ENCODE results near the gene PA2G4. TPM values are rescaled to one million over a fixed set of nuclear protein-coding genes. Genes with fewer than 3 reads are reported as not detected.

Gene PA2G4
- polyA plus RNA-seq, 3 donors = 75.9 to 138 (median 83.2) TPM

DNA sequence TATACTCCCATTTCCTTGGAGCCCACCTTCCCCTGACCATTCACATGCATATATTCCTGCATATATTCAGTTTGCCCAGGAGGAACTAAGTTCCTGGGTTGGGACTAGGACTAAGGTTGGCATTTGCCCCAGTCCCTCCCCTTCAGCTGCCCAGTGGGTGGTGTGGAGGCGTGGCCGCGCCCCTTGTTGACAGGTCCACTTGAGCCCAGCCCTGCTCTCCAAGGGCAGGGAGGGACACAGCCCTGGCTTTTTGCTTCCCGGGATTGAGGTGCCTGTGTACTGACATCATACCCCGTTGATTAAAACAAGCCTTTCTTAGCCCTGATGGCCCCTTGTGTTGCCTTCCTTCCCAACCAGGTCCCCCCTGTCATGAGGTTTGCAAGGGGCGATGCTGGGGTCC lies 17.1 kb upstream of the PA2G4 start:
- no peak overlapping the region for H3K27ac ChIP-seq (ENCODE audit: low read depth, low read length)
- 44 to 80% (median 75%) methylated on average over 6 of the region's 6 CpGs for WGBS, 3 donors

GRCh38 chr12:56097738-56098137 lies 6.6 kb upstream of the PA2G4 start:
- 89 to 92% (median 90%) methylated on average over 6 of the region's 6 CpGs for WGBS, 3 donors
- no peak overlapping the region for H3K27ac ChIP-seq (ENCODE audit: low read depth, low read length)

DNA sequence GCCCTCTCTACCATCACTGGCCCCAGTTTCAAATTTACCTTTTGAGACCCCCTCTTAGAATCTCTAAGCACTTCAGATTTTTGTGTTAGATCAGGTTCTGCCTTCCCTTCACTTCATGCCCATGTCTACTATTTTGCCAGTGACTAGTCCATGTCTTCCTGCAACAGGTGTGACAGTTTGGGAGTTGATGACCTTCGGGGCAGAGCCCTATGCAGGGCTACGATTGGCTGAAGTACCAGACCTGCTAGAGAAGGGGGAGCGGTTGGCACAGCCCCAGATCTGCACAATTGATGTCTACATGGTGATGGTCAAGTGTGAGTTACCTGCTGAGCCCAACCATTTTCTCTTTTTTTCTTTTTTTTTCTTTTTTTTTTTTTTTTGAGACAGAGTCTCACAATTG lies 5.8 kb upstream of the PA2G4 start:
- 76 to 87% (median 83%) methylated on average over 3 of the region's 3 CpGs for WGBS, 3 donors
- no peak overlapping the region for H3K27ac ChIP-seq (ENCODE audit: low read depth, low read length)

DNA sequence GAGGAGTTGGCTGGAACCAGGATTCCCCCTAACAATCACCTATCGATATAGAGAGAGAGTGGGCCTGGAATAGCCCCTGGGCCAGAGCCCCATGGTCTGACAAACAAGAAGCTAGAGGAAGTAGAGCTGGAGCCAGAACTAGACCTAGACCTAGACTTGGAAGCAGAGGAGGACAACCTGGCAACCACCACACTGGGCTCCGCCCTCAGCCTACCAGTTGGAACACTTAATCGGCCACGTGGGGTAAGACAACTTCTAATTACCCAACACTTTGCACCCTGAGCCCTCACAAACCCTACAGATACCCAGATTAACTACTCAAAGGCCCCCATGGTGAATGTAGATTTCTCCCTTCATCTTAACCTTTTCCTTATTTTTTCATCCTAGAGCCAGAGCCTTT lies 4.6 kb upstream of the PA2G4 start:
- H3K27ac ChIP-seq (ENCODE audit: low read depth, low read length) = no peak overlapping the region
- 80 to 91% (median 87%) methylated on average over 4 of the region's 4 CpGs for WGBS, 3 donors

GRCh38 chr12:56101045-56101444 lies 3.3 kb upstream of the PA2G4 start:
- WGBS, 3 donors = 82 to 91% (median 86%) methylated on average over 14 of the region's 14 CpGs
- H3K27ac ChIP-seq (ENCODE audit: low read depth, low read length) = no peak overlapping the region

- no peak overlapping the region for H3K27ac ChIP-seq (ENCODE audit: low read depth, low read length)
- WGBS, 3 donors = 50 to 87% (median 74%) methylated on average over 1 of the region's 1 CpG
Observed at GRCh38 chr12:56102683-56103065, 1.7 kb upstream of the PA2G4 start.

DNA sequence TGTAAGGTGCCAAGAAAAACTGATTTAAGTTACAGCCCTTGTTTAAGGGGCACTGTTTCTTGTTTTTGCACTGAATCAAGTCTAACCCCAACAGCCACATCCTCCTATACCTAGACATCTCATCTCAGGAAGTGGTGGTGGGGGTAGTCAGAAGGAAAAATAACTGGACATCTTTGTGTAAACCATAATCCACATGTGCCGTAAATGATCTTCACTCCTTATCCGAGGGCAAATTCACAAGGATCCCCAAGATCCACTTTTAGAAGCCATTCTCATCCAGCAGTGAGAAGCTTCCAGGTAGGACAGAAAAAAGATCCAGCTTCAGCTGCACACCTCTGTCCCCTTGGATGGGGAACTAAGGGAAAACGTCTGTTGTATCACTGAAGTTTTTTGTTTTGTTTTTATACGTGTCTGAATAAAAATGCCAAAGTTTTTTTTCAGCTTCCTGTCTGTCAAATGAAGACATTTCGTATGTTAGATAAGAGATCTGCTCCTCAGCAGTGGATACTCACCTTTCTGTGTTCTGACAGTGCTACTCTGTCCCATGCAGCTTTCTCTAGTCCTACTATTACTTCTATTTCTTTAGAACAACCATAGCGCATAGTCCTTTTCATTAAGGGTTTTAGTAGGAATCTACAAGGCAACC lies 1.2 kb upstream of the PA2G4 start:
- H3K27ac ChIP-seq (ENCODE audit: low read depth, low read length) = no peak overlapping the region
- 44 to 52% (median 46%) methylated on average over 6 of the region's 6 CpGs for WGBS, 3 donors

- 0 to 2% (median 1%) methylated on average over 8 of the region's 8 CpGs for WGBS, 3 donors
Observed at GRCh38 chr12:56103823-56104108, 593 bp upstream of the PA2G4 start.

GRCh38 chr12:56104815-56105608 lies 653 bp downstream of the PA2G4 start:
- 0 to 1% (median 0%) methylated on average over 40 of the region's 40 CpGs for WGBS, 3 donors
- H3K27ac ChIP-seq (ENCODE audit: low read depth, low read length) = peak overlapping the region; percentile 85

More at GRCh38 chr12:56103823-56104108, 593 bp upstream of the PA2G4 start:
- H3K27ac ChIP-seq (ENCODE audit: low read depth, low read length) = no peak overlapping the region

- no peak overlapping the region for H3K27ac ChIP-seq (ENCODE audit: low read depth, low read length)
- WGBS, 3 donors = 25 to 32% (median 32%) methylated on average over 2 of the region's 2 CpGs
Observed at GRCh38 chr12:56105609-56105902, 1.2 kb downstream of the PA2G4 start.

GRCh38 chr12:56107242-56107641 lies 2.9 kb downstream of the PA2G4 start:
- WGBS, 3 donors = 85 to 92% (median 90%) methylated on average over 3 of the region's 3 CpGs
- H3K27ac ChIP-seq (ENCODE audit: low read depth, low read length) = no peak overlapping the region

GRCh38 chr12:56110571-56110970 lies 6.2 kb downstream of the PA2G4 start:
- 92 to 94% (median 93%) methylated on average over 5 of the region's 5 CpGs for whole genome bisulfite sequencing, 3 donors
- H3K27ac ChIP-seq (ENCODE audit: low read depth, low read length) = no peak overlapping the region

GRCh38 chr12:56114084-56114483 lies 9.7 kb downstream of the PA2G4 start:
- no peak overlapping the region for H3K27ac ChIP-seq (ENCODE audit: low read depth, low read length)
- WGBS, 3 donors = 80 to 100% (median 100%) methylated on average over 1 of the region's 1 CpG

- H3K27ac ChIP-seq (ENCODE audit: low read depth, low read length) = no peak overlapping the region
- 24 to 51% (median 41%) methylated on average over 10 of the region's 10 CpGs for WGBS, 3 donors
Observed at GRCh38 chr12:56115329-56115728, 11.0 kb downstream of the PA2G4 start.

- peak within 1 kb of the TSS; percentile 93 for H3K27ac ChIP-seq (ENCODE audit: low read depth, low read length)
- 0 to 1% (median 0%) methylated on average over 34 of the region's 34 CpGs for WGBS, 3 donors
Observed at GRCh38 chr12:56116267-56117081, 12.1 kb downstream of the PA2G4 start, which contains the start of gene RPL41. Gene RPL41, plus strand, starts transcription at chr12:56116633.

GRCh38 chr12:56117082-56117706 lies 12.8 kb downstream of the PA2G4 start:
- 3% methylated on average over 11 to 12 of the region's 16 CpGs for WGBS, 3 donors
- peak overlapping the region; percentile 93 for H3K27ac ChIP-seq (ENCODE audit: low read depth, low read length)

DNA sequence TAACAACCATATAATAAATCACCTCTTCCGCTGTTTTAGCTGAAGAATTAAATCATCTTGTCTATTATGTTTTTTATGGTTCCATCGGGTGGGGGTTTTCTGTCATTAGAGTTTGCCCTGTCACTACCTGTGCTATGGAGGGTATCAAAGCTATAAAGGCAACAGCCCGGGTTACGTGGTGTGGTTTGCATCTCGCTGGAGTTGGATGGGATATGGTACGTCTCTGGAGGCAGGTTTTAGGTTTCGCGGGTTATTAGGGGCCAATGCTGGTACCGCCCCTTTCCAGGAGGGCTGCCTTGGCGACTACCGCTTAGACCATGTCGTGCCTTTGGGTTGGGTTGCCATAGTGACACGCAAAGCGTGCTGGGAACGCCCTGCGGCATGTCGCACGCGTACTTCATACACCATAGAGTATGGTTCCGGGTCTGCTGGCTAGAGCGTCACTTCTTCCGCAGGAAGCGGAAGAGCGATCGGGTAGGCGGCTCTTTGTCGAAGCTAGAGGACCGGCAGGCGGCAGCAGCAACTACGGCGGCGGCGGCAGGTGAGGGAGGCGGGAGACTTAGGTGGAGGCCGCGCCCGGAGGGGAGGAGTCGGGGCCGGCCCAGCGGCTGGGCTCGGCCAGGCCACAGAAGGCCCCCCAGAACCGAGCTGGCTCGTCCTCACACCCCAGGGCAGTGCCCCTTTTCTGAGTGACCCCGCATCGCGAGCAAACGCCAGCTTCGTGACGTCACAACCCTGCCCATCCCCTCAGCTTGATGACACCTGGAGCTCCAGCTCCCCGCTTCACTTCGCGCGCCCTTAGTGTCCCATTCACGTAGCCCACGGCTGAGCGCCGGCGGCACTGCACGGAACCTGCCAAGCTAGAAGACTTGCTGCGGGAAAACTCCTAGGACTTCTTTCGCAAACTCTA lies 13.7 kb downstream of the PA2G4 start, which contains the start of gene ZC3H10:
Gene ZC3H10 (plus strand): TSS at position 489 of the 910 bp plus-strand sequence. CDS start 2,297 bp downstream, outside the sequence.
- 0 to 1% (median 0%) methylated on average over 59 to 61 of the region's 61 CpGs for WGBS, 3 donors

More for the DNA sequence above, 13.7 kb downstream of the PA2G4 start, which contains the start of gene ZC3H10:
- H3K27ac ChIP-seq (ENCODE audit: low read depth, low read length) = peak within 1 kb of the TSS; percentile 93

Data from adipose tissue (tissue), 3 donors.